Measurements from ENCODE around the gene KCNK18. TPM values are rescaled to one million over a fixed set of nuclear protein-coding genes. Genes with fewer than 3 reads are reported as not detected.

KCNK18 gene
- total and polyA plus RNA-seq, 2 of the 8 experiments (the other 6 are each of a cell fraction or from before 2014, with no cell fraction given) = not detected

GRCh38 chr10:117168729-117169128 lies 28.6 kb upstream of the KCNK18 start (continued):
- TF ChIP-seq CHD7 (IDR thresholded peaks at IDR 0.05; ENCODE audit: insufficient replicate concordance, low read length) (no peak), TAF7 (optimal IDR thresholded peaks at IDR 0.05; ENCODE audit: borderline replicate concordance, low read depth, low read length) (no peak), TBP (IDR thresholded peaks at IDR 0.05; ENCODE audit: low read depth, low read length) (0 out of 2 replicates have a peak, but pooled peaks have one; percentile 13), SP4 (IDR thresholded peaks at IDR 0.05; ENCODE audit: low read length) (no peak)

All from H1 (cell line).